ENCODE data around the gene KXD1.

Gene KXD1

DNA sequence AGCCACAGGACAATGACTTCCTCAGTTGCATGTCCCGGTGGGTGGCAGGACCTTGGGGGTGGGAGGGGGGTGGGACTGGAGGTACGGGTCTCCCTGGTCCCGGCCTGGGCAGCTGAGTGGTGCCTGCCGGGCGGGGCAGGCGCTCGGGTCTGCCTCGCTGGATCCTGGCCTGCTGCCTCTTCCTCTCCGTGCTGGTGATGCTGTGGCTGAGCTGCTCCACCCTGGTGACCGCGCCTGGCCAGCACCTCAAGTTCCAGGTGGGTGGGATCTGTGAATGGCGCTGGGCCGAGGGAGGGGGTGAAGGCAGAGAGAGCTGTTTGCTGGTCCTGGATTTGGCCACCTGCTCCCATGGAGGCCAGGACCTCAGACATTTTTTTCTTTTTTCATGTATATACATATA, 60.6 kb downstream of the KXD1 start:
- Histone ChIP-seq H3K27me3 (peaks cover 21% of the 10 kb centered on the region), H3K4me1 (no peaks in the 10 kb centered on the region), H3K4me3 (ENCODE audit: low read depth, low read length) (no peak overlapping the region), H3K9me3 (no peaks in the 10 kb centered on the region), H3K36me3 (no peaks in the 10 kb centered on the region)
- no peak for DNase-seq
- TF ChIP-seq, protein P1, sequence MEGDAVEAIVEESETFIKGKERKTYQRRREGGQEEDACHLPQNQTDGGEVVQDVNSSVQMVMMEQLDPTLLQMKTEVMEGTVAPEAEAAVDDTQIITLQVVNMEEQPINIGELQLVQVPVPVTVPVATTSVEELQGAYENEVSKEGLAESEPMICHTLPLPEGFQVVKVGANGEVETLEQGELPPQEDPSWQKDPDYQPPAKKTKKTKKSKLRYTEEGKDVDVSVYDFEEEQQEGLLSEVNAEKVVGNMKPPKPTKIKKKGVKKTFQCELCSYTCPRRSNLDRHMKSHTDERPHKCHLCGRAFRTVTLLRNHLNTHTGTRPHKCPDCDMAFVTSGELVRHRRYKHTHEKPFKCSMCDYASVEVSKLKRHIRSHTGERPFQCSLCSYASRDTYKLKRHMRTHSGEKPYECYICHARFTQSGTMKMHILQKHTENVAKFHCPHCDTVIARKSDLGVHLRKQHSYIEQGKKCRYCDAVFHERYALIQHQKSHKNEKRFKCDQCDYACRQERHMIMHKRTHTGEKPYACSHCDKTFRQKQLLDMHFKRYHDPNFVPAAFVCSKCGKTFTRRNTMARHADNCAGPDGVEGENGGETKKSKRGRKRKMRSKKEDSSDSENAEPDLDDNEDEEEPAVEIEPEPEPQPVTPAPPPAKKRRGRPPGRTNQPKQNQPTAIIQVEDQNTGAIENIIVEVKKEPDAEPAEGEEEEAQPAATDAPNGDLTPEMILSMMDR (IDR thresholded peaks at IDR 0.05; ENCODE audit: low read depth, low read length), result no peak
